C1 segment of cervical spinal cord (tissue), 14 donors: Measurements from ENCODE around the gene SLC35A4.
A peak's percentile ranks its signal among the peaks of the same experiment; 100 is the strongest.

Experiments
- DNase-seq, 14 donors: peaks; one replicate each; lab custom pipeline; 2025; lab: John Stamatoyannopoulos, UW

SLC35A4 gene, protein sequence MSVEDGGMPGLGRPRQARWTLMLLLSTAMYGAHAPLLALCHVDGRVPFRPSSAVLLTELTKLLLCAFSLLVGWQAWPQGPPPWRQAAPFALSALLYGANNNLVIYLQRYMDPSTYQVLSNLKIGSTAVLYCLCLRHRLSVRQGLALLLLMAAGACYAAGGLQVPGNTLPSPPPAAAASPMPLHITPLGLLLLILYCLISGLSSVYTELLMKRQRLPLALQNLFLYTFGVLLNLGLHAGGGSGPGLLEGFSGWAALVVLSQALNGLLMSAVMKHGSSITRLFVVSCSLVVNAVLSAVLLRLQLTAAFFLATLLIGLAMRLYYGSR

DNA sequence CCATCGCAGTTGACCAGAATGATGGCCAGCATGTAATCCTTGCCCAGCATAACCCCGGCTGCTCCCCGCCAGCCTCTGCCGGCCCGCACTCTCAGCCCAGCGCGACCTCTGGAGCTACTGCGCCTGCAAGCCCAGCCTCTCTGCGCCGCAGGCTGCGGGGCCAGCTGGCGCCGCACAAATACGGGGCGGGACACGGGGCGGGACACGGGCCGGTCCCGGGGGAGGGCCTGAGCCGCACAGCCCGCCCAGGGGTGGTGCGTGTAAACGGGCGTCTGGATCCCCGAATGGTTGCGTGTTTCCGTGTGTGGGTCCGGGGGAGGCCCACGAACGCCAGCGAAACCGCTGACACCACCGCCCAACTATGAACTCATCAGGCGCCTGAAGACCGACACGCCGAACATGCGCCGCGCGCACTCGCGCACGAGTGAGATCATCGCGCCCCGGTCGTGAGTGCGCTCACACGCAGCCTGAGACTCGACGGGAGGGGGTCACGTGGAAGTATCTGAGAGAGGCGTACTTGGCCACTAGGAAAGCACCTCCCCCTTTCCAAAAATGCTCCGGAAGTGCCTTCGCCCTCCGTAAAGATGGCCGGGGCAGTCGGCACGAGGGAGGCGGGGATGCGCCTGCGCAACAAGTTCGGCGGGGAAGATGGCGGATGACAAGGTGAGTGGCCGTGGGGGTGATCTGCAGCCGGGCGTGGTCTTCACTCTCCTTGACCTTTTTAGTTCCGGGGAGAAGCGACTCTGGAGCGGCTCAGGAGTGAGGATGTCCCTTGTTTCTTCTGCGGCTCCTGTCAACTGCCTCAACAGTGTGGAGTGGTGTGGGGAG, at the start of gene SLC35A4, which contains the start of gene APBB3:
SLC35A4 (plus strand) TSS at position 633 of the 828 bp plus-strand sequence. CDS start 2,342 bp downstream, outside the sequence.
APBB3 (minus strand) TSS at position 403 of the 828 bp plus-strand sequence; CDS start at position 50, 353 bp downstream.
- DNase-seq, result peak; percentile 92 to 100 (median 98)

DNA sequence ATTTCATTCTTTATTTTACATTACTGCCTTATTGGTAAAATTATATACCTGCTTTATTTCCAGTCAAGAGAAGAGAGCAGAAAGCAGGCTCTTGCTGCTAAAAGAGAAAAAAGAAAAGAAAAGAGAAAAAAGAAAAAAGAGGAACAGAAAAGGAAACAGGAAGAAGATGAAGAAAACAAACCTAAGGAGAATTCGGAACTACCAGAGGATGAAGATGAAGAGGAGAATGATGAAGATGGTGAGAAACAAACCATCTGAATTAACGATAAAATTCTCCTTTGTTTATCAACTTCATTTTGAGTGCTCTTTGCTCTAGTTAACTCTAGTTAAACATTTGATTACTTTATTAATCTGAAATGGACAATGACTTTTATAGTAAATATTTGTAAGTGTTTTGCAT, 40.6 kb upstream of the SLC35A4 start:
- no peak for DNase-seq

DNA sequence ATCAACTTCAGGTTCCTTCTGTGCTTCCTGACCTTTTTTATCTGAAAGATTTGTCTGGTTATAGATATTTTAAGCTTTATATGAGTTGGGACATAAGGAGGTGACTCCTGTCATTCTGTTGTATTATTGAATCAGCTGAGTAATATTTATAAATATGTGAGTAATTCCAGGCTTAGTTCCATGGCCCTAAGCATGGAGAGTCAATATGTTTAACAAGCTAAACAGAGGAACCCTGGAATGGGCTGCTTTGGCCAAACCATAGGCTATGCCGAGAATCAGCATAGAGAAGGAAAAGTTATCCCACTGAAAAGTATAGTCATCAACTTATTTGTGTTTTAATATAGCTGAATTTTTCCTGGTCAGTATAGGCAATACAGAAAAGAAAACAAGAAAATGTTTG, 24.4 kb upstream of the SLC35A4 start:
- DNase-seq, result no peak

DNA sequence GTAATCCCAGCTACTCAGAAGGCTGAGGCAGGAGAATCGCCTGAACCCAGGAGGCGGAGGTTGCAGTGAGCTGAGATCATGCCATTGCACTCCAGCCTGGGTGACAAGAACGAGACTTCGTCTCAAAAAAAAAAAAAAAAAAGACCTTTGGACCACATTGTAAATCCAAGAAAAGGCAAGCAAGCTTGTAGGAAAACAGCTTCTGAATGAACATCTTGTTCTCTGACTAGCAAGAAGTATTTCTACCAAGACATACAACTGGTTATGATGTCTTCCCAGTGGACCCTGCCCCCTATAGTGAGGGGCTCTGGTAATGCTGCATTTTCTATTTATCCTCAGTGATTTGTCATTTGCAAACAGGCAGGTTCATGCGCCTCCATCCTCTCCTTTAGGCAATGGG, 21.7 kb upstream of the SLC35A4 start:
- DNase-seq, result no peak

DNA sequence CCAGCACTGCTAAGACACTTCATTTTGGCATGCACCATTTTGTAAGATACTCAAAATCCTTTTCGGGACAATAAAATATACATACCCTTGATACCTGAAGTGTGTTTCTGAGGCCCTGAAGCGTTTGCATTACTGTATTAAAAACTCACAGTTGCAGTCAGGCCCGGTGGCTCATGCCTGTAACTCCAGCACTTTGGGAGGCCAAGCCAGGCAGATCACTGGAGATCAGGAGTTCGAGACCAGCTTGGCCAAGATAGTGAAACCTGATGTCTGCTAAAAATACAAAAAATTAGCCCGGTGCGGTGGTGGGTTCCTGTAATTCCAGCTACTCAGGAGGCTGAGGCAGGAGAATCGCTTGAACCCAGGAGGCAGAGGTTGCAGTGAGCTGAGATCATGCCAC, 19.6 kb upstream of the SLC35A4 start:
- no peak for DNase-seq

DNA sequence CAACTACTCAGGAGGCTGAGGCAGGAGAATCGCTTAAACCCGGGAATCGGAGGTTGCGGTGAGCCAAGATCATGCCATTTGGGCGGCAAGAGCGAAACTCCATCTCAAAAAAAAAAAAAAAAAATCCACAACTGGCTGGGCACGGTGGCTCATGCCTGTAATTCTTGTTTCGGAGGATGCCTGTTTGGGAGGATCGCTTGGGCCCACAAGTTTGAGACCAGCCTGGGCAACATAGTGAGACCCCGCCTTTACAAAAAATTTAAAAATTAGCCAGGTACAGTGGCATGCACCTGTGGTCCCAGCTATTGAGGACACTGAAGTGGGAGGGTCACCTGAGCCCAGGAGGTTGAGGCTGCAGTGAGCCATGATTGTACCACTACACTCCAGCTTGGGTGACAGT, 19.0 kb upstream of the SLC35A4 start:
- DNase-seq, result no peak

DNA sequence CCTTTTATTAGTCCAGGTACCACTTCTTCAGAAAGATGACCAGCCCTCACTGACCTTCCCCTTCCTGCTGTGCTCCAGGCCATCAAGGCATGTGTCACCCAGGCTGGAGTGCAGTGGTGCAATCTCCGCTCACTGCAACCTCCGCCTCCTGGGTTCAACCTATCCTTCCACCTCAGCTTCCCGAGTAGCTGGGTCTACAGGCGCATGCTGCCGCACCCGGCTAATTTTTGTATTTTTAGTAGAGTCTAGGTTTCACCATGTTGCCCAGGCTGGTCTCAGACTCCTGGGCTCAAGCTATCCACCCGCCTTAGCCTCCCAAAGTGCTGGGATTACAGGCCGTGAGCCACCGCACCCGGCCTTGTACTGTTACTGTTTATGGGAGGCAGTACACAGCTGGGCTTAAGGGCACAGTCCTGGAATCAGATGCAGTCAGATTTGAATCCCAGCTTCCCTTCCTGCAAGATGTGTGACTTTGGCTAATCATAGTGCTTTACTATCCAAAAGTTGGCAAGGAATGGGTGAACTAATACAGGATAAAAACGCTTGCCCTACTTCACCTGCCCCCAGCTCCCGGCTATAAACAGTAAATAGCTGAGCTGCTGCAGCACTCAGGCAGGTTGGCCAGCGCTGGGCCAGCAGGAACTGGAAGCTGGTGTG, 17.6 kb upstream of the SLC35A4 start:
- DNase-seq, result no peak

DNA sequence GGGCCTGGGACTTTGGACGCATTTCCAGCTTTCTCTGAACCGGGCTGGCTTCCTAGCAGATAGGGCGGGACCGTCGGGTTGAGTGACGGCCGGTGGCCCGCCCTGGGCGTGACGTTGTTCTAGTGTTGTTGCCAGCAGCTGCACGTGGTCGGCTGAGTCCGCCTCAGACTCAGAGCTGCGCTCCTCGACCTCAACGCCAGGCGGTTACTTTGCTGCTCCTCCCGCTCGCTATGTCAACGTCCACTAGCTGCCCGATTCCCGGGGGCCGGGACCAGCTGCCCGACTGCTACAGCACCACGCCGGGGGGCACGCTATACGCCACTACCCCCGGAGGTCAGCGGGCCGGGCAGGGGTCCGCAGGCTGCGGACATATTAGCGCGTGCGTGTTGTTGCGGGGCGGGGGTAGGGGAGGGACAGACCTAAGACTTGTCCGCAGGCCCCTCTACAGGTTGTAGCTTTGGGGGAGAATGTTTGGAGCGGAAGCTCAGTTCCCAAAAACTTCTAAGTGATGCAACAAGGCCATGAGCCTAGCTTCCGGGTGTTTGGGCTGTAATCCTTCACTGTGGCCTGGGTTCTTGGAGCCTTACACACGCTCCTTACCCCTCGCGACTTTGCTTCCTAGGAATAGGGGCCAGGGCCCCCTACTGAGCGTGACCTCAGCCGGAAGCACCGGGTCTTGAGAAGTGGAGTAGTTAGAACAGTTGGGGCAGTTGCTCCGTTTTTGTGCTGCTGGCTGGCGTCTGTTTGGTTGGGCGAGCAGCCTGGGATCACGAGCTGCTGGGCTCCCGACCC, 16.9 kb upstream of the SLC35A4 start, which contains the start of gene EIF4EBP3:
EIF4EBP3 (plus strand) TSS at position 155 of the 792 bp plus-strand sequence; CDS start at position 231, 76 bp downstream.
- DNase-seq, result peak; percentile 52 to 97 (median 91)

DNA sequence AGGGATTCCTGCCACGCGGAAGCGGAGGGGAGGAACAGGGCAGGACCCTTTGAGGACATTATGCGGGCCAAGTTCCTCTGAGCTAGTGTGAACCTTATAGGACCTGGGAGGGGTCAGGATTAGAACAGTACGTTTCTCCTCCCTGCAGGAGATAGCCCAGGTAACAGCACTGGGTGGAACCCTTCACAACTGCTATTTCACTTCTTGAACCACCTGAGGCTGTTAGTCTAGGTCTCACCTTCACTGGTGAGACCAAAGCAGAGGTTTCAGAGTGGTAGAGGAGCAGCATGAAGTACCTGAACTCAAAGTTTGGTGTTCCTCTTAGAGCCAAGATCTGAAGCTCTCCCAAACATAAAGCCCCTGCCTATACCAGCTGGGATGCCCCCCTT, 16.3 kb upstream of the SLC35A4 start:
- no peak for DNase-seq

DNA sequence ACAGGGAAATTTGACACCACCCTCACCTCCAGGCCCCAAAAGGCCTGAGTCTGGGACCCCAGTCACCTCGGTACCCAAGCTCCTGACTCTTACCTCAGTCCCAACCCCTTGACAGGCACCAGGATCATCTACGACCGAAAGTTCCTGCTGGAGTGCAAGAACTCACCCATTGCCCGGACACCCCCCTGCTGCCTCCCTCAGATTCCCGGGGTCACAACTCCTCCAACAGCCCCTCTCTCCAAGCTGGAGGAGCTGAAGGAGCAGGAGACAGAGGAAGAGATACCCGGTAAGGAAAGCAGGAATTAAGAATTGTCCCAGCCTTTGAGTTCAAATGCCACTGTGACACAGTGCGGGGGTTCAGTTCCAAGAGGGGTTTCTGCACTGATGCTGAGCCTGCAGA, 15.8 kb upstream of the SLC35A4 start:
- DNase-seq, result no peak

DNA sequence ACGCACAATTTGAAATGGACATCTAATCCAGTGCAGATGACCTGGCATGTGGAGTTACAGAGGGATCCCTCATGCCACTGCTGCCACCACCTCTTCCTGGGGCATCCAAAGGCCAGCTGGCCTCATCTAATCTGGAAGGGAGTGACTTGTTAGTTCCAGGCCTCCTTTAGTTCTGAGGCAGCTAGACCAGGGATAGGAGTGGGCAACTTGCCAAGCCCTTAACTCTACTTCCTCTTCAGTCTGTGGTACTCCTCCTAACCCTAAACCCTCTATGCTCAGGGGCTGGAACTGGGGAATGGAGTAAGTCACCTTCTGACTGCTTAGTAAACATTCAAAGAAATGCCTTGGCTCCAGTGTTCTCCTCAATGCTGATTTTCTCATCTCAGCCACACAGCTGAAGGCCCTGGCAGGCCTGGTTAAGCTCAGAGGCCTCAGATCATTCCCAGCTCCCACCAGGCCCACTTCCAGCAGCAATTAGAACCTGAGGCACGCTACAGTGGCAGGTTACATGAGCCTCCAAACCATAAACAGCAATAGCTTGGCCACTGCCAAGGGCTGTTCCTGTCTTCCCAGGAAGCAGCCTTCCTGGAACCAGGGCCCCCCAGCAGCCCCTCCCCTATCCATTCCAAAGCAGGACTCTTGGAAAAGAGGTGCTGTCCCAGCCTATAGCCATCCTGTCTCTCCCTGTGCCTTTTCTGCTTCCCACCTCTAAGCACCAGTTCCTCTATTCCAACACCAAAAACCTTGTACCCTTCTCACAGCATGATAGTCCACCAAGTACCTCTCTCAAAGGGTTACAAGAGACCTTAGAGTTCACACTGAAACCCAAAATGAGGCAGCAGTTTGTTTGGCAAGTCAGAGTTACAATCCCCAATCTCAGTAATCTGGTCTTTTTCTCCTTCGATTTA, 15.1 kb upstream of the SLC35A4 start:
- peak in 3 of 14 donors; percentile 16 to 39 (median 24) for DNase-seq

DNA sequence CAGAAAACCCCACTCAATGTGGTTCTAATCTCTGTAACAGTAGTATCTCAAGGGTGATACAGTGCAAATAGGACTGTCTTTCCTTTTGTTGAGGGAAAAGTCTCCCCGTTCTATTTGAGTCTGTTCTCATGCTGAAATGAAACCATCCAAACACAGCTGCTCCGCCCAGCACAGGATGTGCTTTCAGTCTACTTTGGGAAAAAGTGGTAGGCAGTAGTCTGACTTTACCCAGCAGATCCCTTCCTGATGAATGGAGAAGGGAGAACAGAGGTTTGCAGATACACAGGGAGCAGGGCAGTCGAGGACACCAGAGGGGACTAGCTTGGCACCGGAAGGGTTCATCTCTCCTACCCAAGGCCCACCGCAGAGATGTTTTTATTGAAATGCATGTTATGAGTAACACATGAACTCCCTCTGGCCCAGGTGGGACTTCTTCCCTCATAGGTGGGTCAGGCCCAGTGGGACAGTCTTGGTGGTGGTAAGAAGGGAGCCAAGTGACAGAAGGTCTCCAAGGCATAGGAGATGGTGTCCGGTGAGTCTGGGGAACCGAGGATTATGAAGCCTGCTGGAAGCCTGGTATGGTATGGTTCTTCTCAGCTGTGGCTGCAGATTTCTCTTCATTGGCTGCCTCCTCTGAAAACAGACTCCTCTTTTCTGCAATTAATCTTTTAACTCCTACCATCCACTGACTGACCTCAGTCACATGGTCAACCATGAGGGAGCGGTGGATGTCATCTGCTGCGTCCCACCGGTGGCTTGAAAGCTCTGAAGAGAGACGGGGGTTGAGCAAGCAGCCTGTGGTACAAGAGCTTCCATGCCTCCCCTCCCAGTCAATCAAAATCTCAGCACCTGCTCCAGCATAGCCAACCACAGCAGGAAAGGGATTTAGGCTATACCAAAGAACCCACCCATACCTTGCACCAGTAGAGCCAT, 14.2 kb upstream of the SLC35A4 start:
- DNase-seq, result no peak

DNA sequence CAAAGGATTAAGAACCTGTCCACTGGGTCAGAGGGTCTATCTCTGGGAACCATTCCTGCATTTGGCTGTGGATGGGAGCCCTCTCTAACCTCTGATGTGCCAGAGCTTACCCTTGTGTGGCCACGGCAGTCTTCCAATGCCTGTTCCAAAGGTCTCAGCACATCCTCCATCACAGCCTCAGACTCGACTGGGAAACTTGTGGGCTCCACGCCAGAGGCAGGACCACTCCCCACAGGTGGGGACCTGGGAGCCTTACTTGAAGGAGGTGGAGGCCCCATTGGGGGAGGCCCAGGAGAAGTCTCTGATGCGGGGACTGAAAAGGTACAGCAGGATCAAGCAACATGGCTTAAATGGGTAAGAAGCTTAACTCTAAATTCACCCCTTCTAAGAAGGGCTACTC, 12.8 kb upstream of the SLC35A4 start:
- no peak for DNase-seq

DNA sequence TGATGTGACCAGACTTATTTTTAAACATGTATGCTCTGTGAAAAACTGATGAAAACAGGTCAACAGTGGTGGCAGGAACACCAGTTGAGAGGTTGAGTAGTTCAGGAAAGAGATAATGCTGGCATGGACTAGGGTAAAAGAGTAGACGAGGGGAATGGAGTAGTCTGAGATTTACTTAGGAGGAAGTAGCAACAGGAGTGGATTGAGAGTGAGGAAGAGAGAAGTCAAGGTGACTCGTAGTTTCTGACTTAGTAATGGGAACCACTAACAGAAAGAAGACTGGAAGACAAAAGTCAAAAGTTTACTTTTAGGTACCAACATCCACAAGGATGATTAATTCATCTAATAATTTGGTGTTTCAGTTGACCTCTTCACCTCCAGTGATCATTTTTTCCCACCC, 11.0 kb upstream of the SLC35A4 start:
- DNase-seq, result no peak

DNA sequence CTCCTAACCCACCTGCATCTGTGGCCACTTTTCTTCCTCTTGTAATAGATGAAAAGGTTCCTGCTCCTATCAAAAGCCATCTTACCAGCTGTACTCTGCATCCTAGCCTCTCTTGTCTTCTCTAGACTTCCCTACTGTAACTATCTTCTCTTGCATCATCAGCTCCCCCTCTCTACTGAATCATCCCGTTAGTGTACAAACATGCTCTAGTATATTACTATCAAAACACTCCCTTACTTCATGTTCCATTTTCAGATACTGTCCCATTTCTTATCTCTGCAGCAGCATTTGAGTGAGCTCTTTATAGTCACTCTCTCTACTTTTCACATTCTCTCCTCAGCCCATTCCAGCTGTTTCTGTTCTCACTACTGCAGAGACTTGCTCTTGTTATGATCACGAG, 10.2 kb upstream of the SLC35A4 start:
- DNase-seq, result no peak

DNA sequence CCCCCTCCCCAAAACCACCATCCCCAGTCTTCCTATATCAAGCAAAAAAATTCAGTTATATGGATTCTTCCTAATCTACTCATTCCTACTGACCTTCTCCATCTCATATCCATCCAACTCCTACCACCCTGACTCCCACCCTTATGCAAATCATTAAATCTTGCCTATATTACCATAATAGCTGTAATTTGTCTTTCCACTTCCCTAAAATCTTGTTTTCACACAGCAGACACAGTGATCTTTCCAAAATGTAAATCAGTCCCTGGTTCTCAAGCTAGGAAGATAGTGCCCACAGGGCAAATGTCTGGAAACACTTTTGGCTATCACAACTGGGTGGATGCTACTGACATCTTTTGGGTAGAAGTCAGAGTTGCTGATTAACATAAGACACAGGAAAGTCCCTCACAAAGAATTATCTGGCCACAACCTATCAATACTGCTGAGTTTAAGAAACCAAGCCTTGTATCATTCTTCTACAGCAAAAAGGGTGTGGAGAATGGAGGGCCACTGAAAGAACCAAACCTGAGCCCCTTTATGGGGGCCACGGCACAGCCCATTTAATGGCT, 8.8 kb upstream of the SLC35A4 start:
- DNase-seq, result no peak

DNA sequence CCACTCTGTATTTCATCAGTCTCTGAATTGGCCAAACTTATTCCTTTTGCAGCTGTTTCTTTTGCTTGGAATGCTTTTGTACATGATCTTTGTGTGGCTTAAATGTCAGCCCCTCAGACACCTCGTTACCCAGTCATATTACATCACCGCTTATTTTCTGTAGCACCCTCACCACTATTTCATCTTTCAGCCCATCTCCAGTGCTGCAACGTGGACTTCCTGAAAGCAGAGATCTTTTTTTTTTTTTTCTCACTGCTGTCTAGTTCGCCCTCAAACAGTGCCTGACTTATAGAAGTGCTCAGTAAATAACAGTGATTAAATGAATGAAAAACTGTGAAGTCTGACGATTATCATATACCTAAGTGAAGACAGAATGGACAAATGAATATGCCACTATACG, 8.2 kb upstream of the SLC35A4 start:
- DNase-seq, result no peak

DNA sequence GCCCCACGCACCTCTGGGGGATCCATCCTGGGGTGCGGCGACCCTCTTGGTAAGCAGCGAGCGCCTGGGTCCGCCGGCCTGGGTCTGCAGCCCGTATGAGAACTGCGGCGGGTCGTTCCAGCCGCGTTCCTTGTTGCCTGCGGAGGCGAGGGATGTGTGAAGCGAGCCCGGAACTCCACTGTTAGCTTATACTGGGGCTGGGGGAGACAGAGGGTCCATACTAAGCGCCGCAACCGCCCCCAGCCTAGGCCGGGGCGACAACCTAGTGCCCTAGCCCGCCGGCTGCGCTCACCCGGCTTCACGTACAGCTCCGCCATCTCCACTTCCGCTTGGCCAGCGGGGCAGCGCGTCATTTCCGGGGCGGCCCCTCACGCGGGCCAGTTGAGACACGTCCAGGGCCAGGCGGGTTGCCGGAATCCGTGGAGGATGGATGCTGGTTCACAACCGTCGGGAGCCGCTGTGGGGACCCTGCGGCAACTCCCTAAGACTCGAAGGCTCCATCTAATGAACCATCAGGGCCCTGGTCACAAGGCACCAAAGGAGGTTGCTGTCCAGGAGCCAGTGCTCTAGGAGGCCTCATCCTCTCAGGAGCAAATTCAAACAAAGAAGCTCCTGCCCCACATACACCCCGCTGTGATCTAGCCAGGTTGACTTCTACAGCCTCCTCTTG, 7.4 kb upstream of the SLC35A4 start, which contains the start of gene SRA1:
SRA1 (minus strand) TSS at position 338 of the 670 bp plus-strand sequence; CDS start at position 317, 21 bp downstream.
- DNase-seq, result peak; percentile 39 to 95 (median 90)
